ENCODE data around the gene FAM151A. TPM values are rescaled to one million over a fixed set of nuclear protein-coding genes. Genes with fewer than 3 reads are reported as not detected.

FAM151A gene
- total RNA-seq (not detected), polyA plus RNA-seq (not detected)

DNA sequence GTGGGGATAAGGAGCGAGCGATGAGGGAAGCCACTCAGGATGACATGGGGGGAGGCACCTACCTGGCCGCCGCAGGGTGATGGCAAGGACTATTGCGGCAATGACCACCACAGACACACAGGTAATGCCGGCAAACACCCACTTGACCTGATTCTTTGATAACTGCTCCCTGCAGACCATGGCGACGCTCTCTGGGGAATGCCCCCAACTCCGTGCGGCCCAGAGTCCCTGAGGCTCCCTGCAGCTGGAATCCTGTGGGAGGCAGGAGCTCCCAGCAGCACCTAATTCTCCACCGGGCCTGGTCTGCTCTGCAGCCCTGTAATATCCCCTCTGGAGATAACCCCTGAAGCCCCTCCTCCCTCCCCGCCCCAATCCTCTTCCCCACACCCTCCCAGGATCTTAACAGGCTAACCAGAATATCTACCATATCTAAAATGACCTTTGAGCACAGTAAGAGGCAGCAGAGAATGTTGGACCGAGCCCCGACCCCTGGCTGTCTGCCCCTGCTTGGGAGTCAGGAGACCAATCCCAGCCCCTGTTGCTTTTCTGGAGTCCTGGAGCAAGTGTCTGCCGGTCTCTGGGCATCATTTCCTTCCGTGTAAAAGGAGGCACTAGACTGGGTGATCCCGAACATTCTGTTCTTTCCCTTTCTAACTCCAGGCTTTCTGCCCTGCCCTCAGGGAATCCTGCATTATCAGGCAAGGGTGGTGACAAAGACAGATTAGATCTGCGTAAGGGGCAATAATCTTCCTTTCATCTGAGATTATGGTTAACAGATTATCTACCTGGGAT, at the start of gene FAM151A:
FAM151A (minus strand) TSS at position 310 of the 792 bp plus-strand sequence; CDS start at position 180, 130 bp downstream.
- Mint-ChIP-seq H3K27ac (no peak within 1 kb of the TSS), H3K27me3 (no peaks in the 10 kb centered on the region), H3K9me3 (no peaks in the 10 kb centered on the region), H3K36me3 (no peaks in the 10 kb centered on the region), H3K4me1 (no peaks in the 10 kb centered on the region), H3K4me3 (no peak within 1 kb of the TSS)
- no peak for ATAC-seq (ENCODE audit: low read depth in 2 of 2)
- Histone ChIP-seq H3K9me3 (ENCODE audit: control insufficient read depth in 2 of 2, low read length in 2 of 2) (no peaks in the 10 kb centered on the region), H3K36me3 (ENCODE audit: control insufficient read depth, insufficient read depth, low read length) (no peaks in the 10 kb centered on the region), H3K4me1 (ENCODE audit: control insufficient read depth, insufficient read depth, low read length, poor library complexity, severe bottlenecking) (no peaks in the 10 kb centered on the region), H3K27me3 (ENCODE audit: control insufficient read depth, insufficient read depth, low read length) (no peaks in the 10 kb centered on the region), H3K4me3 (ENCODE audit: low read depth, low read length) (no peak within 1 kb of the TSS), H3K27ac (ENCODE audit: insufficient read depth, low read length, poor library complexity, severe bottlenecking) (no peak within 1 kb of the TSS)
- DNase-seq: no peak

DNA sequence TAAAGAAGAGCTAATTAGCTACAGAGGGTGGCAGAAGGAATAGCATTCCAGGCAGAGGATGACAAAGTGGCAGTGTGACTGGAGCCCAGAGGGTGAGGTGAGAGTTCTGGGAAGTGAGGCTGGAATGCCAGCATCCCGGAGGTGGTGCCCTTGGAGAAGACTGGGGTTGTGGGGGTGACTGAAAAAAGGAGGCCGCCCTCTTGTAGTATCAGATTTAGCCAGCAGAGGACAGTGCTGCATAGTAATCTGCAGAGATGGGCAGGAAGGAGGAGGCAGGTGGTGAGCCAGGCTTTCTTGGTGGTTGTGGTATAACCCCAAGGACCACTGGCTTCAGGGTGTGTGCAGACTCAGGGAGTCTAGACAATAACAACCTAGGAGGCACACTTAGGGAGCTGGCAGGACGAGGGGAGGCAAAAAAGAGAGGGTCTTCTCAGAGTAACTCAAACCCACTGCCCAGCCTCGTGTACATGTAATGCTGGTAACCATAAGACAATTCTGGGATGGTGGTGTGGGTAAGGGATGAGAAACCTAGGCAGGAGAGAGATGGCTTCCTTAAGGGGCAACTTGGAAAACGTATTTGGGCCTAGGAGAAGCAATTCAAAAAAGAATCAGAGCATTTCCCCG, 48.8 kb upstream of the FAM151A start:
- DNase-seq: peak; percentile 29 to 68 (median 60)
- H3K27me3 ChIP-seq (ENCODE audit: control insufficient read depth, insufficient read depth, low read length): no peaks in the 10 kb centered on the region
- no peaks in the 10 kb centered on the region for H3K36me3 Mint-ChIP-seq
- no peak overlapping the region for H3K27ac Mint-ChIP-seq
- no peaks in the 10 kb centered on the region for H3K4me1 ChIP-seq (ENCODE audit: control insufficient read depth, insufficient read depth, low read length, poor library complexity, severe bottlenecking)
- no peaks in the 10 kb centered on the region for H3K9me3 ChIP-seq (ENCODE audit: control insufficient read depth in 2 of 2, low read length in 2 of 2)
- H3K9me3 Mint-ChIP-seq: no peaks in the 10 kb centered on the region
- peaks cover 10% of the 10 kb centered on the region for H3K27me3 Mint-ChIP-seq
- H3K4me1 Mint-ChIP-seq: peaks cover 0 to 7% (median 4%) of the 10 kb centered on the region in 4 donors
- H3K36me3 ChIP-seq (ENCODE audit: control insufficient read depth, insufficient read depth, low read length): no peaks in the 10 kb centered on the region
- H3K4me3 ChIP-seq (ENCODE audit: low read depth, low read length): no peak overlapping the region
- no peak overlapping the region for H3K4me3 Mint-ChIP-seq
- no peak overlapping the region for H3K27ac ChIP-seq (ENCODE audit: insufficient read depth, low read length, poor library complexity, severe bottlenecking)
- ATAC-seq (ENCODE audit: low read depth in 2 of 2): peak; percentile 74 to 77

DNA sequence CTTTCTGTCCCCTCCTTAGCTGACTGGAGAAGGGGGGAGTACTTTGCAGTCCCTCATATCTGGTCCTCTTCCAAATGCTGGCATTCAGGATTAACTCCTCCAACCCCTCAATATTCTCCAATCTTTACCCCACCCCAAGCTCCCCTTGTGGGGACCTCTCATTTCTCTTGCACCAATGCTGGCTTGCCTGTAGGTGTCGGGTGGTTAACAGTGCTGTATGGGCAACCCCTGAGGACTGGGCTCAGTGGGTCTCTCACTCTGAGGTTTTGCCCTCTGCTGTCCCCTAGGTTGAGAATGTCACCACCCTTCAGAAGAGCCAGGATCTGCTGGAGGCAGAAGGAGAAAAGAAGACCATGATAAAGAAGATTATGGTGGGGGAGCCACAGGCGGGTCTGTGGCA, 45.2 kb upstream of the FAM151A start:
- no peaks in the 10 kb centered on the region for H3K36me3 Mint-ChIP-seq
- no peaks in the 10 kb centered on the region for H3K9me3 Mint-ChIP-seq
- H3K36me3 ChIP-seq (ENCODE audit: control insufficient read depth, insufficient read depth, low read length): no peaks in the 10 kb centered on the region
- no peak overlapping the region for H3K27ac Mint-ChIP-seq
- no peak for ATAC-seq (ENCODE audit: low read depth in 2 of 2)
- H3K27me3 ChIP-seq (ENCODE audit: control insufficient read depth, insufficient read depth, low read length): no peaks in the 10 kb centered on the region
- H3K4me1 ChIP-seq (ENCODE audit: control insufficient read depth, insufficient read depth, low read length, poor library complexity, severe bottlenecking): no peaks in the 10 kb centered on the region
- no peak for DNase-seq
- H3K4me3 ChIP-seq (ENCODE audit: low read depth, low read length): no peak overlapping the region
- no peaks in the 10 kb centered on the region for H3K9me3 ChIP-seq (ENCODE audit: control insufficient read depth in 2 of 2, low read length in 2 of 2)
- H3K27ac ChIP-seq (ENCODE audit: insufficient read depth, low read length, poor library complexity, severe bottlenecking): no peak overlapping the region
- peaks cover 5% of the 10 kb centered on the region for H3K27me3 Mint-ChIP-seq
- H3K4me3 Mint-ChIP-seq: no peak overlapping the region
- peaks cover 0 to 7% (median 4%) of the 10 kb centered on the region in 4 donors for H3K4me1 Mint-ChIP-seq

DNA sequence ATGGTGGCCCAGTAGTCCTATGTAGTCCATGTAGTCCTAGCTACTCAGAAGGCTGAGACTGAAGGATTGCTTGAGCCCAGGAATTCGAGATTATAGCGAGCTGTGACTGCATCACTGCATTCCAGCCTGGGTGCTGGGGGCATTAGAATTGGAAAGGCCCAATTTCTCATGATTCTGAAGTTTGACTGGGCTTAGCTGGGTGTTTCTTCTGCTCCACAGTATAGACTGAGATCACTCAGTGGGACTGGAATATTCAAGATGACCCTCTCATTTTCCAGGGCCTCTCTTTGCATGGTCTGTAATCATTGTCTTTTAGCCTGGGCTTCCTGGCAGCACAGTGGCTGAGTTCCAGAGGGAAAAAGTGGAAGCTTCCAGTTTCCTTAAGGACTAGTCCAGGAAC, 44.5 kb upstream of the FAM151A start:
- Histone ChIP-seq H3K27me3 (ENCODE audit: control insufficient read depth, insufficient read depth, low read length) (no peaks in the 10 kb centered on the region), H3K36me3 (ENCODE audit: control insufficient read depth, insufficient read depth, low read length) (no peaks in the 10 kb centered on the region), H3K4me1 (ENCODE audit: control insufficient read depth, insufficient read depth, low read length, poor library complexity, severe bottlenecking) (no peaks in the 10 kb centered on the region), H3K9me3 (ENCODE audit: control insufficient read depth in 2 of 2, low read length in 2 of 2) (no peaks in the 10 kb centered on the region), H3K4me3 (ENCODE audit: low read depth, low read length) (no peak overlapping the region), H3K27ac (ENCODE audit: insufficient read depth, low read length, poor library complexity, severe bottlenecking) (no peak overlapping the region)
- Mint-ChIP-seq H3K9me3 (no peaks in the 10 kb centered on the region), H3K4me1 (peaks cover 0 to 7% (median 4%) of the 10 kb centered on the region in 4 donors), H3K27me3 (peaks cover 5% of the 10 kb centered on the region), H3K27ac (no peak overlapping the region), H3K4me3 (no peak overlapping the region), H3K36me3 (no peaks in the 10 kb centered on the region)
- DNase-seq (no peak), ATAC-seq (ENCODE audit: low read depth in 2 of 2) (no peak)

DNA sequence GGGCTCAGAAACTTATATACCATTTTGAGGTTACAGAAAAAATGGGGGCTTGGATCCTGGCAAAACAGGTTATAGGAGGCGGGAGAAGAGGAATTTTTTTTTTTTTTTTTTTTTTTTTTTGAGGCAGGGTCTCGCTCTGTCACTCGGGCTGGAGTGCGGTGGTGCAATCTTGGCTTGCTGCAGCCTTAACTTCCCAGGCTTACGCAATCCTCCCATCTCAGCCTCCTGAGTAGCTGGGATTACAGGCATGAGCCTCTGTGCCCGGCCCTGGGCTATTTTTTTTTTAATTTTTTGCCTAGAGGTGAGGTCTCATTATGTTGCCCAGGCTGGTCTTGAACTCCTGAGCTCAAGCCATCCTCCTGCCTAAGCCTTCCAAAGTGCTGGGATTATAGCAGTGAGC, 43.0 kb upstream of the FAM151A start:
- Mint-ChIP-seq H3K27me3 (peaks cover 5% of the 10 kb centered on the region), H3K4me1 (no peaks in the 10 kb centered on the region), H3K9me3 (peaks cover 0 to 2% (median 0%) of the 10 kb centered on the region in 7 donors), H3K4me3 (no peak overlapping the region), H3K36me3 (no peaks in the 10 kb centered on the region), H3K27ac (no peak overlapping the region)
- H3K27ac ChIP-seq (ENCODE audit: insufficient read depth, low read length, poor library complexity, severe bottlenecking): no peak overlapping the region
- H3K9me3 ChIP-seq (ENCODE audit: control insufficient read depth in 2 of 2, low read length in 2 of 2): no peaks in the 10 kb centered on the region
- no peak overlapping the region for H3K4me3 ChIP-seq (ENCODE audit: low read depth, low read length)
- no peak for ATAC-seq (ENCODE audit: low read depth in 2 of 2)
- no peaks in the 10 kb centered on the region for H3K36me3 ChIP-seq (ENCODE audit: control insufficient read depth, insufficient read depth, low read length)
- no peak for DNase-seq
- H3K27me3 ChIP-seq (ENCODE audit: control insufficient read depth, insufficient read depth, low read length): no peaks in the 10 kb centered on the region
- no peaks in the 10 kb centered on the region for H3K4me1 ChIP-seq (ENCODE audit: control insufficient read depth, insufficient read depth, low read length, poor library complexity, severe bottlenecking)

DNA sequence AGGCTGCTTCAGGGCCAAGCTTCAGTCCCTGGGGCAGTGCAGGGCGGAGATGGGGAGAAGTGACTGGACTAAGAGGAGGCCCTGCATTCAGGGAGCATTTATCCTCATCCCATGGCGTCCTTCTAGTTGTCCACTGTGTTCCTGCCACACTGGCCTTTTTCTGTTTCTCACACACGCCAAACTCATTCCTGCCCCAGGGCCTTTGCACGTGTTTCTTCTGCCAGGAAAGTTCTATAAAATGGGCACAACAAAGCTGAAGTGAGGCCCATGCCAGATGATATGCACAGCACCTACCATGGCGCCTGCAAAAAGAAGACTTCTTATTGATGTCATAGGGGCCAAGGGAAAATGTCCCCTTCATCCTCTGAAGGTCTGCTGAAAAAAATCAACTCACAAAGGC, 42.5 kb upstream of the FAM151A start:
- no peak for ATAC-seq (ENCODE audit: low read depth in 2 of 2)

DNA sequence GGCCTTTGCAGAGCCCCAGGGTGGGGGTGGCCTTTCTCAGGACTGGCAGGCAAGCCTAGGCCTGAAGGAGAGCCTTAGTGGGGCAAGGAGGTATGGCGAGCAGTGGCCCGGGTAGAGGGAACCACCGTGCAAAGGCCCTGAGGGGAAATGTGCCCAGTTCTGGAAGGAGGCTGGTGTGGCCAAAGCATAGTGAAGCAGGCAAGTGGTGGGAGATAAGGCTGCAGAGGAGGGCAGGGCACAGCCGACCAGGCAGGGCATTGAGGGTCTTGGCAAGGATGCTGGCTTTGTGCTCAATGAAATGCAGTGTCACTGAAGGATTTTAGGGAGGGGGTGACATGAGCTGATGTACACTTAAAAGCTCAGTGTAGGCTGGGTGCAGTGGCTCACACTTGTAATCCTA, 41.0 kb upstream of the FAM151A start:
- Histone ChIP-seq H3K27me3 (ENCODE audit: control insufficient read depth, insufficient read depth, low read length) (no peaks in the 10 kb centered on the region), H3K4me3 (ENCODE audit: low read depth, low read length) (no peak overlapping the region), H3K9me3 (ENCODE audit: control insufficient read depth in 2 of 2, low read length in 2 of 2) (no peaks in the 10 kb centered on the region), H3K4me1 (ENCODE audit: control insufficient read depth, insufficient read depth, low read length, poor library complexity, severe bottlenecking) (no peaks in the 10 kb centered on the region), H3K36me3 (ENCODE audit: control insufficient read depth, insufficient read depth, low read length) (no peaks in the 10 kb centered on the region), H3K27ac (ENCODE audit: insufficient read depth, low read length, poor library complexity, severe bottlenecking) (no peak overlapping the region)
- Mint-ChIP-seq H3K27ac (peak overlapping the region in 1 of 3 donors; percentile 54), H3K4me3 (no peak overlapping the region), H3K36me3 (no peaks in the 10 kb centered on the region), H3K9me3 (peaks cover 0 to 2% (median 0%) of the 10 kb centered on the region in 7 donors), H3K4me1 (no peaks in the 10 kb centered on the region), H3K27me3 (peaks cover 5% of the 10 kb centered on the region)
- ATAC-seq (ENCODE audit: low read depth in 2 of 2) (no peak), DNase-seq (no peak)

More for the DNA sequence above, 42.5 kb upstream of the FAM151A start:
- no peaks in the 10 kb centered on the region for H3K36me3 ChIP-seq (ENCODE audit: control insufficient read depth, insufficient read depth, low read length)
- H3K4me3 ChIP-seq (ENCODE audit: low read depth, low read length): no peak overlapping the region
- Mint-ChIP-seq H3K4me1 (no peaks in the 10 kb centered on the region), H3K27me3 (peaks cover 5% of the 10 kb centered on the region), H3K9me3 (peaks cover 0 to 2% (median 0%) of the 10 kb centered on the region in 7 donors), H3K27ac (no peak overlapping the region), H3K36me3 (no peaks in the 10 kb centered on the region), H3K4me3 (no peak overlapping the region)
- no peaks in the 10 kb centered on the region for H3K9me3 ChIP-seq (ENCODE audit: control insufficient read depth in 2 of 2, low read length in 2 of 2)
- H3K4me1 ChIP-seq (ENCODE audit: control insufficient read depth, insufficient read depth, low read length, poor library complexity, severe bottlenecking): no peaks in the 10 kb centered on the region
- H3K27ac ChIP-seq (ENCODE audit: insufficient read depth, low read length, poor library complexity, severe bottlenecking): no peak overlapping the region
- no peak for DNase-seq
- no peaks in the 10 kb centered on the region for H3K27me3 ChIP-seq (ENCODE audit: control insufficient read depth, insufficient read depth, low read length)
